GM12878 (cell line): ENCODE measurements around the gene NUAK1. TPM values are rescaled to one million over a fixed set of nuclear protein-coding genes. Genes with fewer than 3 reads are reported as not detected.

Experiments
- ATAC-seq: fragments of 200-7000 bp; cut with Tn5 transposase; 3 replicates; pipeline ENCODE4 v1.9.1; 2020; ENCODE audit warnings: mild to moderate bottlenecking, moderate library complexity
- BruUV-seq: library from RNA; stranded (reverse); fragments of 400-500 nt; replicated peaks from 2 replicates; lab custom pipeline; 2021; lab: Mats Ljungman, UMichigan
- CTCF ChIA-PET: fragments of 300-600 bp; sonication (Branson Sonifier 250); formaldehyde crosslinking; extraction: SDS; loops from one replicate; lab custom pipeline; 2021; ENCODE audit warnings: inconsistent platforms; lab: Yijun Ruan, JAX
- POLR2A ChIA-PET: fragments of 350-600 bp; formaldehyde crosslinking; extraction: SDS; loops from one replicate; lab custom pipeline; 2021; ENCODE audit warnings: inconsistent platforms; lab: Charles Lee
- RAD21 ChIA-PET: fragments of 300-600 bp; sonication (Branson Sonifier 250); formaldehyde crosslinking; loops from one replicate; lab custom pipeline; 2023; ENCODE audit warnings: antibody characterized with exemption; ENCODE audit not compliant: unreplicated experiment; lab: Charles Lee
- SMC1A ChIA-PET: fragments of 300-600 bp; sonication (Branson Sonifier 250); formaldehyde crosslinking; loops from one replicate; lab custom pipeline; 2023; ENCODE audit not compliant: unreplicated experiment, uncharacterized antibody; lab: Charles Lee
- DNase-seq: peaks from one replicate; pipeline ENCODE4 v3.0.0-alpha.2; 2011; ENCODE audit warnings: low read depth, low spot score
- FAIRE-seq: peaks from 3 replicates; lab custom pipeline; 2011; peaks lifted over from hg19 to GRCh38; lab: Jason Lieb, UNC
- H2AFZ ChIP-seq: 2 replicates; pipeline ENCODE4 v1.6.0; 2011; ENCODE audit warnings: low read depth, low read length, control low read depth; ENCODE audit not compliant: control insufficient read depth
- H3K27ac ChIP-seq: 2 replicates; pipeline ENCODE4 v1.5.1; 2011; ENCODE audit warnings: control low read depth; ENCODE audit not compliant: control insufficient read depth, insufficient read depth
- H3K27me3 ChIP-seq, 2 experiments: replicated peaks in 1 of 2; 2 replicates each; pipeline versions ENCODE4 v1.6.0 to v1.6.1; 2011; ENCODE audit warnings: low read length in 1 of 2; ENCODE audit not compliant: control insufficient read depth in 2 of 2, insufficient read depth in 2 of 2
- H3K36me3 ChIP-seq, 2 experiments: 2 replicates each; pipeline ENCODE4 v1.5.1; 2011; ENCODE audit warnings: low read length in 1 of 2; ENCODE audit not compliant: control insufficient read depth in 2 of 2, insufficient read depth in 2 of 2
- H3K4me1 ChIP-seq: 2 replicates; pipeline ENCODE4 v1.6.1; 2011; ENCODE audit warnings: mild to moderate bottlenecking, low read length, moderate library complexity, mixed read lengths; ENCODE audit not compliant: control insufficient read depth, insufficient read depth
- H3K4me2 ChIP-seq: 2 replicates; pipeline ENCODE4 v1.6.0; 2011; ENCODE audit warnings: control low read depth; ENCODE audit not compliant: control insufficient read depth, insufficient read depth
- H3K4me3 ChIP-seq: fragments of 200-600 bp; sonication (generic); 2 replicates; pipeline ENCODE4 v1.5.1; 2016
- H3K79me2 ChIP-seq: 2 replicates; pipeline ENCODE4 v1.6.0; 2011; ENCODE audit warnings: low read length; ENCODE audit not compliant: control insufficient read depth, insufficient read depth
- H3K9ac ChIP-seq: 2 replicates; pipeline ENCODE4 v1.8.0; 2011; ENCODE audit warnings: low read length, control low read depth, mixed read lengths; ENCODE audit not compliant: control insufficient read depth, insufficient read depth
- H3K9me3 ChIP-seq: replicated peaks from 3 replicates; pipeline ENCODE4 v1.5.1; 2011; ENCODE audit warnings: mild to moderate bottlenecking, low read length; ENCODE audit not compliant: control insufficient read depth, insufficient read depth
- H4K20me1 ChIP-seq: 2 replicates; pipeline ENCODE4 v1.6.0; 2011; ENCODE audit not compliant: control insufficient read depth, insufficient read depth
- BHLHE40 ChIP-seq, 2 experiments: fragments of 450-650 bp in 1 of 2; IDR thresholded peaks; 2 replicates each; pipeline ENCODE4 v1.6.1; 2011 to 2017; ENCODE audit warnings: low read depth in 2 of 2, borderline replicate concordance in 1 of 2, improper control_type of control experiment in 1 of 2, low read length in 1 of 2, mild to moderate bottlenecking in 1 of 2
- CHD1 ChIP-seq: IDR thresholded peaks from 2 replicates; pipeline ENCODE4 v1.6.1; 2012; ENCODE audit warnings: low read depth, low read length, improper control_type of control experiment
- EED ChIP-seq: sonication (generic); IDR thresholded peaks from 2 replicates; pipeline ENCODE4 v1.6.1; 2016; ENCODE audit warnings: antibody characterized with exemption, low read depth
- HCFC1 ChIP-seq: fragments of 150-350 bp; IDR thresholded peaks from 2 replicates; pipeline ENCODE4 v1.6.1; 2014; ENCODE audit warnings: low read length
- HDGF ChIP-seq: fragments of 450-650 bp; IDR thresholded peaks from 2 replicates; pipeline ENCODE4 v1.6.1; 2016; ENCODE audit warnings: antibody characterized with exemption
- IRF5 ChIP-seq: fragments of 450-650 bp; IDR thresholded peaks from 2 replicates; pipeline ENCODE4 v1.6.1; 2017; ENCODE audit warnings: borderline replicate concordance
- JUND ChIP-seq: IDR thresholded peaks from 2 replicates; pipeline ENCODE4 v1.6.1; 2012; ENCODE audit warnings: low read depth, mild to moderate bottlenecking, low read length, improper control_type of control experiment, moderate library complexity
- NBN ChIP-seq: fragments of 450-650 bp; IDR thresholded peaks from 2 replicates; pipeline ENCODE4 v1.6.1; 2016
- NFIC ChIP-seq: IDR thresholded peaks from 2 replicates; pipeline ENCODE4 v1.6.1; 2012; ENCODE audit warnings: low read depth, mild to moderate bottlenecking, inconsistent platforms, low read length, moderate library complexity
- PAX8 ChIP-seq: fragments of 450-650 bp; IDR thresholded peaks from 2 replicates; pipeline ENCODE4 v1.6.1; 2017; ENCODE audit warnings: mild to moderate bottlenecking, moderate library complexity
- PML ChIP-seq: IDR thresholded peaks from 2 replicates; pipeline ENCODE4 v1.6.1; 2012; ENCODE audit warnings: low read length, inconsistent platforms
- POLR2AphosphoS5 ChIP-seq: IDR thresholded peaks from 2 replicates; pipeline ENCODE4 v1.6.1; 2011; ENCODE audit warnings: mild to moderate bottlenecking, low read length, inconsistent platforms
- PRDM15 ChIP-seq: fragments of 450-650 bp; formaldehyde crosslinking; IDR thresholded peaks from 2 replicates; pipeline ENCODE4 v1.4.0; 2020; ENCODE audit warnings: mild to moderate bottlenecking, moderate library complexity
- SP1 ChIP-seq: IDR thresholded peaks from one replicate; pipeline ENCODE4 v1.6.1; 2011; ENCODE audit warnings: low read depth, low read length
- TARDBP ChIP-seq: IDR thresholded peaks from 2 replicates; pipeline ENCODE4 v1.6.1; 2016; ENCODE audit warnings: borderline replicate concordance
- YY1 ChIP-seq: IDR thresholded peaks from 2 replicates; pipeline ENCODE4 v1.6.1; 2011; ENCODE audit warnings: low read depth, mild to moderate bottlenecking, low read length
- ZZZ3 ChIP-seq: IDR thresholded peaks from 2 replicates; pipeline ENCODE4 v1.6.1; 2011; ENCODE audit warnings: low read depth; ENCODE audit not compliant: control insufficient read depth, insufficient read length
- WGBS: methylation state at CpG from one replicate; pipeline ENCODE4 v1.1.6; 2016; ENCODE audit warnings: low lambda C conversion rate; ENCODE audit not compliant: insufficient replicate concordance, insufficient coverage; ENCODE audit errors: missing lambda C conversion rate; 5-methylcytosine and 5-hydroxymethylcytosine counted together
- in situ Hi-C: fragments of 300-500 bp; cut with MboI; formaldehyde crosslinking; loops from 9 replicates; pipeline ENCODE4 v1.14.3; 2018; ENCODE audit warnings: mixed read lengths
- intact Hi-C: fragments of 100-400 bp; cut with micrococcal nuclease; formaldehyde crosslinking; loops from one replicate; pipeline ENCODE4 v1.14.2; 2022; ENCODE audit not compliant: unreplicated experiment
- polyA plus RNA-seq, 11 experiments: library from polyadenylated mRNA; depleted of rRNA in 4 of 11; unstranded in 6 of 11; stranded (reverse) in 5 of 11; fragments of >200 nt; fragmentation: Nextera tagmentation in 4 of 11; fragmentation: Illumina TruSeq in 1 of 11; extraction: Ambion mirVana in 4 of 11; extraction: Trizol in 1 of 11; gene quantifications; 1 replicate in 1 of 11; 2 replicates in 10 of 11; pipeline versions ENCODE4 v1.2.1 to v1.2.3, GENCODE V29; 2011 to 2016; ENCODE audit warnings: inconsistent platforms in 2 of 11, missing spikeins in 2 of 11, low read depth in 1 of 11
- total RNA-seq, 4 experiments: library from RNA; depleted of rRNA in 3 of 4; stranded (reverse); fragments of >200 nt in 3 of 4; fragmentation: Illumina TruSeq in 1 of 4; extraction: Trizol in 1 of 4; gene quantifications; 2 replicates each; pipeline versions ENCODE4 v1.2.1 to v1.2.3, GENCODE V29; 2013 to 2021

NUAK1 gene
- total and polyA plus RNA-seq, 10 of the 15 experiments (the other 5 are each of a cell fraction or from before 2014, with no cell fraction given): 0.03 to 0.42 (median 0.08) TPM; not detected in 2

GRCh38 chr12:106106061-106106566 lies 32.6 kb downstream of the NUAK1 start:
- in situ Hi-C loops (no loop called here), intact Hi-C loops (no loop called here)
- ChIA-PET CTCF (interaction anchor here (0.6 kb wide), 1 partner anchor 20 kb away, joined by 3 read pairs; no protein-coding TSS in a partner anchor), RAD21 (no interaction called here), POLR2A (no interaction called here), SMC1A (no interaction called here)
- Histone ChIP-seq H4K20me1 (no peaks in the 10 kb centered on the region), H3K4me1 (no peaks in the 10 kb centered on the region), H3K36me3 (no peaks in the 10 kb centered on the region), H3K27me3 (peaks cover 0 to 5% of the 10 kb centered on the region in 2 experiments; a peak in 1 of 4 replicates), H3K9ac (no peak overlapping the region), H2AFZ (no peak overlapping the region), H3K9me3 (no peaks in the 10 kb centered on the region), H3K27ac (no peak overlapping the region), H3K4me2 (no peak overlapping the region), H3K79me2 (no peaks in the 10 kb centered on the region), H3K4me3 (no peak overlapping the region)
- TF ChIP-seq IRF5: no peak
- no peak for TF ChIP-seq HDGF
- TF ChIP-seq YY1: no peak
- TF ChIP-seq PAX8: no peak
- no peak for TF ChIP-seq TARDBP
- no peak for TF ChIP-seq JUND
- TF ChIP-seq BHLHE40 (IDR thresholded peaks at IDR 0.05; ENCODE audit: borderline replicate concordance in 1 of 2, low read depth in 2 of 2, low read length in 1 of 2): no peak
- TF ChIP-seq EED: no peak
- TF ChIP-seq NBN: no peak
- TF ChIP-seq SP1: no peak
- TF ChIP-seq PML: no peak
- TF ChIP-seq CHD1: no peak
- no peak for TF ChIP-seq PRDM15
- no peak for TF ChIP-seq NFIC
- no peak for TF ChIP-seq HCFC1
- TF ChIP-seq ZZZ3: no peak
- TF ChIP-seq POLR2AphosphoS5: no peak
- WGBS: 46% methylated on average over 4 of the region's 4 CpGs
- DNase-seq (no peak), ATAC-seq (no peak), FAIRE-seq (no peak)
- no TSS peak for BruUV-seq
